GM18861 (cell line): ENCODE data around the gene PAGR1.
"Not testable (repeated sequence)": the region's sequence is repeated elsewhere in the genome, so short reads cannot be mapped to it uniquely, and the experiment has no call there.

Experiments
- ATAC-seq: cut with Tn5 transposase; IDR thresholded peaks from one replicate; pipeline ENCODE4 v1.9.1; 2021; ENCODE audit not compliant: unreplicated experiment

The PAGR1 gene

DNA sequence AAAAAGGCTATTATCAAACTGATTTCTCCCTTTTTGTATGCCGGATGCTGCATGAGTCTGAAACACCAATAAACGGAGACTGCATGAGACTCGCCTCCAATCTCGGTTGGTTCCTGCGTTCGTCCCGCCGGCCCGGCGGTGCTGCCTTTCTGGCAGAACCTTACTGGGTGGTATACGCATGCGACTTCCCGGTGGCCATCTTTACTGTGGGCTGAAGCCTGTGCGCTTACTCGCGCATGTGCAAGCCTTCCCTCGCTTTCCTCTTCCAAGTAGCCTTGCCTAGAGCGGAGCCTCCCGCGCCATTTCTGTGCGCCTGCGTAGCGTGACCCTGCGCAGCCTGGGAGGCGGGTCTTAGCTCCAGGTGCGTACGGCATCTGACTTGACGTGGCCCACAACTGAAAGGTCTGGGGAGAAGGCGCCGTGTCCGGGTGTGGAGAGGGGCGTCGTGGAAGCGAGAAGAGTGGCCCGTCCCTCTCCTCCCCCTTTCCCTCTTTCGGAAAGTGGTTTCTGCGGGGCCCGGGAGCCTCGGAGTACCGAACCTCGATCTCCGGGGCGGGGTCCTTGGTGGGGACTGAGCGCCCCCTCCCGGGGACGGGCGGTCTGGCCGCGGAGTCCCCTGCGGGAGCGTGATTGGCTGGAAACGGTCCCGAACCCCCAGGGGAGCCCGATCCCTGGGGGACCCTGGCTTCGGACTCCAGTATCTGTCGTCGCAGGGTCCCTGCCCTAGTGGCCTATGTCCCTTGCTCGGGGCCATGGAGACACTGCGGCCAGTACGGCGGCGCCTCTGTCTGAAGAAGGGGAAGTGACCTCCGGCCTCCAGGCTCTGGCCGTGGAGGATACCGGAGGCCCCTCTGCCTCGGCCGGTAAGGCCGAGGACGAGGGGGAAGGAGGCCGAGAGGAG, at the start of gene PAGR1:
PAGR1 (plus strand) TSS at position 360 of the 901 bp plus-strand sequence; CDS start at position 734, 374 bp downstream.
- ATAC-seq, result peak; percentile 47

DNA sequence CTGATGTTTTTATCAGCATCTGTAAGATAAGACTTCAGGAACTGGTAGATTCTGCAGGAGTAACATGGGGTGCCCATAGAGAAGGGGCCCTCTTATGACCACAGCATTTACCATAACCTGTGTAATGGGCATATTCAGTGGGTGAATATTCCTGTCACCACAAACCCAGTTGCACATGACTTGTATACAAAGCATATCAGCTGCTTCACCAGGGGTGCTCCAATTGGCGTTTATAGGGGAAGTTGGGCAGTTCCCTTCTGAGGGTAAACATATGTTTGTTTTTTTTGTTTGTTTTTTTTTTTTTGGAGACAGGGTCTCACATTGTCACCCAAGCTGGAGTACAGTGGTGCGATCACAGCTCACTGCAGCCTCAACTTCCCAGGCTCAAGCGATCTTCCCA, 49.4 kb upstream of the PAGR1 start:
- ATAC-seq, result no peak

GRCh38 chr16:29767062-29767461, 48.9 kb upstream of the PAGR1 start:
- no peak for ATAC-seq

GRCh38 chr16:29769507-29769906, 46.4 kb upstream of the PAGR1 start:
- ATAC-seq, result no peak

DNA sequence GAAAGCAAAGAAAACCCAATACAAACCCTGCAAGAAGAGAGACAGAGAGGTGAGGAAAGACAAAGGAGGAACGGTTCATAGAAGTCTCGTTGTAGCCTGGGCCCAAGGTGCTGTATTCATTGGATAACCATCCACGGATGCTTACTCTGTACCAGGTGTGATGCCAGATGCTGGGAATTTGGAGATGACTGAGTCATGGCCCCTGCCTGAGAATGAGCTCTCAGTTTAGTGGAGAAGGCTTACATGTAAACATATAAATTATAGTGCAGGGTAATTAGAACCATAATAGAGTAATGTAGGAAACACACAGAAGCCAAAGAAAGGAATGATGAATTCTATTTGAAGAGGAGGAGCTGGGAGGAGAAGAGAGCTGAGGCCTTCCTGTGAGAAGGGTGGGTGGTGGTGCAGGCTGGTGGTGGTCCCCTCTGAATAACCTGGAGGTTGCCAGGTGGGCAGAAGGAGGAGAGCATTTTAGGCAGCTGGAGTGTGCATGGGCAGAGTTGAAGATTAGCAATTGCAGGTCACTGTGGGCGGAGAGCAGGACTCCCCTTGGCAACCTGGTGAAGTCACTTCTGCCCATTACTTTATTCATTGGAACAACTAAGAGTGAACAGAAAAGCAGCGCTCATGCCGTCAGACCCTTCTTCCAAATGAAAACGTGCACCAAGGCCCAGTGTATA, 45.6 kb upstream of the PAGR1 start:
- ATAC-seq, result no peak

GRCh38 chr16:29772330-29772729, 43.6 kb upstream of the PAGR1 start:
- not testable (repeated sequence) for ATAC-seq

- no peak for ATAC-seq
Observed at GRCh38 chr16:29774730-29775129, 41.2 kb upstream of the PAGR1 start.

DNA sequence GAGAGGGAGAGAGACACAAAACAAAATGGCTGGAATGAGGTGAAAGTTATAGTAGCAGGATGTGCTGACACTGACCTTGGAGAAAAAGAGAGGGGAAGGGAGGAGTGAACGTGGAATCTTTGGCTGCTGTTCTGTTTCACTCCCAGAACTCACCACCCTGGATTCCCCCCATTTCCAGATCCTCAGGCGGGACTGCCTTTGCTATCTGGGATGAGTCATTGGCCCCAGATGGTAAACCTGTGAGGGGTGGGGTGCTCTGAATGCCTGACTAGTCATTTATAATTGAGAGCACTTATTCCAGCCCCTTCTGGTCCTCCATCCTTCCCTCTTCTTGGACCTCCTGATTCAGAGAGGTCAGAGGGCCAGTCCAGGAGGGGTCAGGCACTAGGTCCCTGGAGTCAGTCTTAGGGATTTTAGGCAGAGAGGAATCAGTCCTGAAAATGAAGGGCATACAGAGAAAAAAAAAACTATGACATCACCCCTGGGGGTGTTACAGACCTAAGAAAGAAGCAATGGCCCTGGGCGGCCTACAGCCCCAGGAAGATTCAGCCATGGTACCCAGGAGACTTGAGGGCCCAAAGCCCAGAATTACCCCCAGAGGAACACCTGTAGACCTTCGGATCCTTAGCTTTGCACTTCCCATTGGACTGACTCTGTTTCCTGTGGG, 40.1 kb upstream of the PAGR1 start:
- ATAC-seq, result no peak

DNA sequence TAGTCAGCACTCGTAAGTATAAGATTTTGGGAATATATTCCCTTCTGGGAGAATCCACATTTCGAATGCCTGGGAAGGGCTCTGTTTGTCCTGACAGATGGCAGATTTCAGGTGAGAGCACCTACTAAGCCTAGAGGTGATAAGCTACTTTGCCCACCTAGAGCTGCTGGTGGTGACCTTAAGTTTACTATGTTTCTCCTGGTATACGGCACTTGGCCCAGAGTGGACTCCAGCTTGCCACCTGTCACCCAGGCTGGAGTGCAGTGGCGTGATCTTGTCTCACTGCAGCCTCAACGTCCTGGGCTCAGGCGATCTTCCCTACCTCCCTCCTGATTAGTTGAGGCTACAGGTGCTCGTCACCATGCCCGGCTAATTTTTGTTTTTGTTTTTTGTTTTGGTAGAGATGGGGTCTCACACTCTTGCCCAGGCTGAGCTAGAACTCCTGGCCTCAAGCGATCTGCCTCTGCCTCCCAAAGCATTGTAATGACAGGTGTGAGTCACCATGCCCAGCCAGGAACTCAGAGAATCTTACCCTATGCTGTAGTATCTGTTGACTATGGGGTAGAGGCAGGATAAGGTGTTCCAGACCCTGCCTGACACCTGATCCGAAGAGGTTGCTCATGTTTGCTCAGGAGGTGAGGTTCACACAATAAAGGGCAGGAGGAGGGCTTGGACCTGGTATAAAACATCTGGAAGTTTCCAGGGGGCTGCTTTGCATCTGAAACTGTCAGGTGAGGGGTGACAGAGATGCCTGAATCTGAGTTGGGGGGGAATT, 38.2 kb upstream of the PAGR1 start, which contains the start of gene ZG16:
ZG16 (plus strand) TSS at position 681 of the 775 bp plus-strand sequence. CDS start 1,011 bp downstream, outside the sequence.
- no peak for ATAC-seq

DNA sequence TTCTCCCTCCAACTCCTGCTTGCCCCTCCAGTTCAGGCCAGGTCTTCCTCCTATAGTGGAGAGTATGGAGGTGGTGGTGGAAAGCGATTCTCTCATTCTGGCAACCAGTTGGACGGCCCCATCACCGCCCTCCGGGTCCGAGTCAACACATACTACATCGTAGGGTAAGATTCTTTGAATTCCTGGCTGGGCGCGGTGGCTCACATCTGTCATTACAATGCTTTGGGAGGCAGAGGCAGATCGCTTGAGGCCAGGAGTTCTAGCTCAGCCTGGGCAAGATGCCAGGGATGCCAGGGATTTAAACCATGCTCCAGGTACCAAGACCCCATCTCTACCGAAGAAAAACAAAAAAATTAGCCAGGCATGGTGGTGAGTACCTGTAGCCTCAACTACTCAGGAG, 36.5 kb upstream of the PAGR1 start:
- ATAC-seq, result no peak

DNA sequence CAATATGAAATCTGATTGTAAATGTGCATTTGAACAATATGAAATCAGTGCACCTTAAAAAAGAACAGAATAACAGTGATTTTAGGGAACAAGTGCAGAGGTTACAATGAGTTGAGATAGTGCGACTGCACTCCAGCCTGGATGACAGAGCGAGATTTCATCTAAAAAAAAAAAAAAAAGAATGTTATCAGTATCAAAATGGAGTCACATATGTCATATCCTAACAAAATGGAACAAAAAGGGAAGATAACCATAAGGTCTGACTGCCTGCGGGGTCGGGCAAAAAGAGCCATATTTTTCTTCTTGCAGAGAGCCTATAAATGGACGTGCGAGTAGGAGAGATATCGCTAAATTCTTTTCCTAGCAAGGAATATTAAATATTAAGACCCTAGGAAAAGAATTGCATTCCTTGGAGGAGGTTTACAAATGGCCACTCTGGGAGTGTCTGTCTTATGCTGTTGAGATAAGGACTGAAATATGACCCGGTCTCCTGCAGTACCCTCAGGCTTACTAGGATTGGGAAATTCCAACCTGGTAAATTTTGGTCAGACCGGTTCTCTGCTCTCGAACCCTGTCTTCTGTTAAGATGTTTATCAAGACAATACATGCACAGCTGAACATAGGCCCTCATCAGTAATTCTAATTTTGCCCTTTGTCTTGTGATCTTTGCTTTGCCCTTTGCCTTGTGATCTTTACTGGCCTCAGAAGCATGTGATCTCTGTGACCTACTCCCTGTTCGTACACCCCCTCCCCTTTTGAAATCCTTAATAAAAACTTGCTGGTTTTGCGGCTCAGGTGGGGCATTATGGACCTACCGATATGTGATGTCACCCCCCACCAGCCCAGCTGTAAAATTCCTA, 32.6 kb upstream of the PAGR1 start:
- ATAC-seq, result not testable (repeated sequence)

GRCh38 chr16:29784157-29784556, 31.8 kb upstream of the PAGR1 start:
- no peak for ATAC-seq

GRCh38 chr16:29784901-29785500, 31.0 kb upstream of the PAGR1 start:
- ATAC-seq, result no peak

DNA sequence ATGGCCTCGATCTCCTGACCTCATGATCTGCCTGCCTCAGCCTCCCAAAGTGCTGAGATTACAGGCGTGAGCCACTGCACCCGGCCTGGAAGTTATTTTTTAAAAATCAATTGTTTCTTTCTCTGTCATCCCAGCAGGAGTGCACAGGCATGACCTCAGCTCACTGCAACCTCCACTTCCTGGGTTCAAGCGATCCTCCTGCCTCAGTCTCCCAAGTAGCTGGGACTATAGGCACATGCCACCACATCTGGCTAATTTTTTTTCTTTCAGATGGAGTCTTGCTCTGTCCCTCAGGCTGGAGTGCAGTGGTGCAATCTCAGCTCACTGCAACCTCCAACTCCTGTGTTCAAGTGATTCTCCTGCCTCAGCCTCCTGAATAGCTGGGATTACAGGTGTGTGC, 28.8 kb upstream of the PAGR1 start:
- not testable (repeated sequence) for ATAC-seq

DNA sequence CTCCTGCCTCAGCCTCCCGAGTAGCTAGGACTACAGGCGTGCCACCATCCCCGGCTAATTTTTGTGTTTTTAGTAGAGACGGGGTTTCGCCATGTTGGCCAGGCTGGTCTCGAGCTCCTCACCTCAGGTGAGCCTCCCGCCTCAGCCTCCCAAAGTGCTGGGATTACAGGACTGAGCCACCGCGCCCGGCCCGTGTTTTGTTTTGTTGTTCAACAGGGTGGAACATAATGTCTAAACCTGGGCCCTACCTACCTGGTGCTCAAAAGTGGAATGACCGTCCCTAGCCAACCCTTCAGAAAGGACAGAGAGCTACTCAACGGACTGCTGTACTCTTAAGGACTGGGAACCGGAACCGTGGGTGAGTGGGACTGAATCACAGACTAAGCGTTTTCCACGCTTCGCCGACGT, 26.2 kb upstream of the PAGR1 start:
- ATAC-seq, result peak; percentile 4

GRCh38 chr16:29790183-29790948, 25.6 kb upstream of the PAGR1 start, which contains the start of gene KIF22:
TSS of gene KIF22 (plus strand) at chr16:29790751. CDS start at chr16:29790760, 9 bp downstream.
- peak; percentile 81 for ATAC-seq

- ATAC-seq, result no peak
Observed at GRCh38 chr16:29790949-29791844, 24.8 kb upstream of the PAGR1 start.
